GM12865 (cell line): ENCODE measurements around the gene TMEM14A.

Experiments used
- DNase-seq: peaks from one replicate; pipeline ENCODE4 v3.0.0; 2010; ENCODE audit warnings: low read depth
- H3K4me3 ChIP-seq: 2 replicates; pipeline ENCODE4 v1.5.1; 2011; ENCODE audit warnings: mild to moderate bottlenecking, low read depth, low read length, control low read depth
- CTCF ChIP-seq: IDR thresholded peaks from 2 replicates; pipeline ENCODE4 v1.5.1; 2011; ENCODE audit warnings: low read length, control low read depth, low read depth, inconsistent platforms; ENCODE audit not compliant: insufficient read depth; ENCODE audit errors: missing control alignments

Gene TMEM14A

DNA sequence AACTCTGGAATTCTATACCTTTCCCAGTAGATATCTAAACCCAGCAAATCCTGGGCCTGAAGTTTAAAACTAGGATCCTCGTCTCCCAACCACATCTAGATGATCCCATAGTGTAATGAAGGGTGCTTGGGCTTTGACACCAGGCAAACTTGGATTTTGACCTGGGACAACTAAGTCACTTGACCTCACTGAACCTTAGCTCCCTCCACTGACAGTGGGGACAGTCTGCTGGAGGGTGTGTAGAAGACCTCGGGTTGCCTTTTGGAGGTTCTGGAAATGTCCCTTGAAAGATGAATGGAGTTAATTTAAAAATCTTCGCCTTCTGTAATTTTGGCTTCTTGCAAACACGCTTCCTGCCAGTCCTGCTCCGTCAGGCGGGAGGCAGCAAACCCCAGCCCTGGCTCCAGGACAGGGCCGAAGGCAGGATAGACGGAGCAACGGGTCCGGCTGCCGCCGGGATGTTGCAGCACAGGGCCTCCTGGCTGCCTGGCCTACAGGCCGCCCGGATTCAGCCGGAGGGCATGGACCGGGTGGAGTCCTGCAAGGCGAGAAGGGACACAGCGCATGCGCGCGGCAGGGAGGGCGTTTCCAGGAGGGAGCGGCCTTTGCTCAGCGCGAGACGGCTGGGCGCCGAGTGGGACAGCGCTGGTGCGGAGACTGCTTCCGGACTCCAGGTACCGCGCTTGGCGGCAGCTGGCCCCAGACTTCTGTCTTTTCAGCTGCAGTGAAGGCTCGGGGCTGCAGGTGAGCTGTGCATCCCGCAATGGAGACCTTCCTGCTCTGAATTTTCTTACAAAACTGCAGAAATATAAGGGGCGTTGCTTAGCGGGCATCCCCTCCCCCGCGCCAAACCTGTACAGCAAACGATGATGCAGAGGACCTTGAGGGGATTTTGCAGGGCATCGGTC, at the start of gene TMEM14A:
TMEM14A (plus strand) TSS at position 612 of the 908 bp plus-strand sequence. CDS start 5,990 bp downstream, outside the sequence.
- TF ChIP-seq CTCF, result no peak
- H3K4me3 ChIP-seq, result peak within 1 kb of the TSS; percentile 77
- DNase-seq, result peak; percentile 96

GRCh38 chr6:52621631-52622030, 49.3 kb upstream of the TMEM14A start:
- H3K4me3 ChIP-seq, result no peak overlapping the region
- TF ChIP-seq CTCF, result no peak
- no peak for DNase-seq

DNA sequence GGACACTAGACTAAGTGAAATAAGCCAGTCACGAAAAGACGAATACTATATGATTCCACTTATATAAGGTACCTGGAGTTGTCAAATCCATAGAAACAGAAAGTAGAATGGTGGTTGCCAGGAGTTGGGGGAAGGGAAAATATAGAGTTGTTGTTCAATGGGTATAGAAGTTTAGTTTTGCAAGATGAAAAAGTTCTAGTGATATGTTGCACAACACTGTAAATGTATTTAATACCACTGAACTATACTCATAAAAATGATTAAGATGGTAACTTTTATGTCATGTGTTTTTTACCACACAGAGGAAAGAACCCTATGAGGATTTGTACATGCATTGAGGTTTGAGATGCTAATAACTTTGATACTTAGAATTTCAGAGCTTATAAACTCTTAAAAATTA, 48.1 kb upstream of the TMEM14A start:
- H3K4me3 ChIP-seq, result no peak overlapping the region
- no peak for DNase-seq
- TF ChIP-seq CTCF, result no peak

DNA sequence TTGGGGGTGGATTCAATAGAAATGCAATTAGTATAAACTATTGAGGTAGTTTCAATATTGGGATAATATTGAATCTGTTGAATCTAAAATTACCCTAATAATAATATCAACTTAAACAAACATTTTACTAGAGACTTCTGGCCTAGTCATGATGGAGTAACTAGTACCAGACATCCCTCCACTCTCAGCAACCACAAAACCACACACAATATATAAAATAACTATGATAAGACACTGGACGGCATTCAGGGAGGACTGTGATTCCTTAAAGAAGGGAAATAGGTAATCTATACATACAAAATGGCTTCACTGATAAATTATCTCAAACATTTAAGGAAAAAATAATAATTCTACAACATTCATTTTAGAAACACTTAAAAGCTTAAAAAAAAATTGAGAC, 38.9 kb upstream of the TMEM14A start:
- no peak for DNase-seq
- TF ChIP-seq CTCF, result no peak
- H3K4me3 ChIP-seq, result no peak overlapping the region

DNA sequence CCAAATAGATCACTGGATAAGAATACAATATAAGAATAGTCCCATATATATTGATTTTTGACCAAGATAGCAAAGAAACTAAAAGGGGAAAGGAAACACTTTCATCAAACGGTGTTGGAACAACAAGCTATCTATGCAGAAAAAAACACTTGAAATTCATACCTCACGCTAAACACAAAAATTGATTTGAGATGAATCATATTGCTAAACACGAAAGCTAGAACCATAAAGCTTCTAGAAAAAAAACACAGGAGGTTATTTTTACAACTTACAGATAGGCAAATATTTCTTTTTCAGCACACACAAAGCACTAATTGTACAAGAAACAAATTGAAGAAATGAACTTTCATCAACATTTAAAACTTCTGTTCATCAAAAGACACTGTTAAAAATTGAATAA, 36.7 kb upstream of the TMEM14A start:
- H3K4me3 ChIP-seq, result no peak overlapping the region
- no peak for TF ChIP-seq CTCF
- no peak for DNase-seq

DNA sequence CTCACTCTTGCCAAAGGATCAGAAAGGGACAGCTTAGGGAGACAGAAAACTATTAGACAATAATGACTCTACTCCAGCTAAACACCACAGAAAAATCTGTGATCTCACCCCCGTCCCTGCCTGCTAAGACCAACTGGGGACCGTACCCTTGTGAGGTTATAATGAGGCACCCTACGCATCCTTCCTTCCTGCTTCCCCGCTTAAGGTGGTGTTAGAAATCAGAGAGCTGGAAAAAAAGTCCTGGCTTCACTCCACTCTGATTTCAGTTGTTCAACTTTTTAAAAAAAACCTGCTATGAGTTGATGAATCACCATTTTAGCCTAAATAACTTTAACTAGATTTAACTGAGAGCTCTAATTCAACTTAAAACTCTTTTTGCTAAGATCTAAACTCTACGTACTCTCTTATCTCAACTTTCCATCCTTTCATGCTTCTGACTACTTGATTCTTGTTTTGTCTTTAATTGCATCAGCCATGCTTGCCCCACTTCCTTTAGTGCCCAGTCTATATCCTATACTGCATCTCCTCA, 35.8 kb upstream of the TMEM14A start:
- DNase-seq, result no peak
- TF ChIP-seq CTCF, result no peak
- H3K4me3 ChIP-seq, result no peak overlapping the region
